GM12873 (cell line): ENCODE data around the gene HOXA9.

Source experiments
- CTCF ChIP-seq: IDR thresholded peaks from 2 replicates; pipeline ENCODE4 v1.5.1; 2012; ENCODE audit warnings: low read depth, mild to moderate bottlenecking, moderate library complexity, low read length, control low read depth; ENCODE audit not compliant: insufficient read depth; ENCODE audit errors: missing control alignments

The HOXA9 gene

GRCh38 chr7:27184337-27185012 lies 19.1 kb upstream of the HOXA9 start:
- TF ChIP-seq CTCF, result no peak

GRCh38 chr7:27183682-27184336 lies 18.5 kb upstream of the HOXA9 start:
- TF ChIP-seq CTCF, result no peak

- TF ChIP-seq CTCF, result no peak
Measured at GRCh38 chr7:27182861-27183681, 17.7 kb upstream of the HOXA9 start.

GRCh38 chr7:27182285-27182841 lies 17.0 kb upstream of the HOXA9 start:
- TF ChIP-seq CTCF, result no peak

GRCh38 chr7:27181795-27182275 lies 16.5 kb upstream of the HOXA9 start:
- TF ChIP-seq CTCF, result no peak

DNA sequence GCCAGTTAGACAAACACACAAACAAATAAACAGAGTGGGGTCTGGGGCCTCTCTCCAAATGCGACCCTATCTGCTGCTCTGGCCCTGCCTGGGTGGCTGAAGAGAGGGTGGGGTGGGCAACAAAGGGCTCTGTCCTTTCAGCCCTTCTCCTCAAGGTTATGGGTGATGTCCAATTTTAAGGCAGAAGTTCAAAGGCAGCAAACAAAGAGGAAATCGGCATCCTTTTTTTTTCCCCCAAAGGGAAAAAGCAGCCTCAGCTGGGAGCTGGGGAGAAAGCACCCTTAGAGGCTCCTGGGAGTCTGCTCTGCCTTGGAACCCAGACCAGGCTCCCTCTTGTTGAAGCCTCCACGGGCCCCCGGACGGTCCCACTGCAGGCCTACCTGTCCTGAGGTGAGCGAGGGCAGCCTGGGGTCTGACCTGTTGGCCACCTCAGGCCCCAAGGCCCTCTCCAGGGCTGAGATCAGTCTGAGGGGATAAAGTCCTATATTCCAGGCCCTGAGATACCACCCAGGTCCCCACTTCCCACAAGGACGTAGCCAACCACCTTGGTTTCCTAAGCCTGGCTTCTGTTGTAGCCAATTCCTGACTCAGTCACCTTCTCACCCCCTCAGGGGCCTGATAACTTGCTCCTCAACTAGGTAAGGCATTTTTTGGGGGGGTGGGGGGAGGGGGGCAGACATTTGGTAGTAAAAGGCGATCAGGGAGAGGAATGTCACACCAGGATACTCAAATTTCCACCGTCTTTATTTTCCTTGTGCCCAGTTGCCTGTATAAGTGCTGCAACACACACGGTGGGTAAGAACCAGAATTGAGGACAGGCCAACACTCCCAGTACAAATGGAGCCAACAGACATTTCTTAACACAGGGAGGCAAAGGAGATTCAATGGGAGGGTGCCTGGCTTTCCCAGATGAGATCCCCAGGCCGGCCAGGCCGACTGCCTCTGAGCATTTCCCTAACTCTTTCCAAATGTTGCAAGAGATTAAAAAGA lies 15.4 kb upstream of the HOXA9 start:
- TF ChIP-seq CTCF, result no peak
